ENCODE measurements around the gene ITPK1.

The ITPK1 gene

DNA sequence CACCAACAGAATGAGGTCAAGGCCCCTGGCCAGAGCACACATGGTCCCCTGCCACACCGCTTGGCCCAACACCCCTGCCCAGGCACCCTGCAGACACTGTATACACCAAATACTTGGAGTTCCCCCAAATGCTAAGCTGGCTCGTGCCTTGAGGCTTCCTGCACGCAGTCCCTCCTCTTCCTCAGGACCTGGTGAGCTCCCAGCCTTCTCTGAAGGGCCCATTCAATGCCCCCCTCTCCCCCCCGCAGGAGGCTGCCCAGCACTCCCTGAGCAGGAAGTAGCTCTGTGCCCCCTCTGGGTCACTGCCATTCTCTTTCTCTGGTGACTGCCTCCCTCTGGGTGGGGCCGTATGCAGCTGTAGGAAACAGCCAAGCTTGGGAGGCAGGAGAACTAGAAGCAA lies 75.3 kb downstream of the ITPK1 start:
- DNase-seq = no peak

DNA sequence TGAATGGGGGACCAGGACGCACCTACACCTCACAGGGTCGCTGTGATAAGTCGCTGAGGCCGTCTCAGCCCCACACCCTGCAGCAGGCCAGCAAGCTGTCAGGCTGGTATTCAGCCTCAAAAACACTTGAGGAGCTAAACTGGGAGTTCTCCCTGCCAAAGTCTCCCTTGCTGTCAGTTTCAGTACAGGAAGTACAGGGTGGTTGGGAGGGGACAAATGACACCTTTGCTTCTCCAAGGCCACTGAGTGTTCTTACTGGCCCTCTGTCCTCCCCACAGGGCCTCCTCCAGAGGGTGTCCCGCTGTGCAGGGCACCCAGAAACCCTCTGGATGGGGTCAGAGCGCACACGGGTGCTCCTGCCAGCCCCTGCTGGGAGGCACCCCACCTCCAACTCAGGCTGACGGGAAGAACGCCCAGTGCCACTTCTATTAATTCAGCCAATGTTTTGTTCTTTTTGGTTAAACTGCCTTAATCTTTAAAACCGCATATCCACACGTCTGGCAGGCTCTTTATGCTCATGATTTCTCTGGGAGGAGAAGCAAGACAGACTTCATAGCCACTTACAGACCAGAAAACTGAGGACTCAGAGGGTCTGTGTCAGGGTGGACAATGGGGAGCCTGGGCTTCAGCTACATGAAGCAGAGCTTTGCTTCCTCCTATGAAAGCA lies 75.9 kb downstream of the ITPK1 start:
- DNase-seq = no peak

DNA sequence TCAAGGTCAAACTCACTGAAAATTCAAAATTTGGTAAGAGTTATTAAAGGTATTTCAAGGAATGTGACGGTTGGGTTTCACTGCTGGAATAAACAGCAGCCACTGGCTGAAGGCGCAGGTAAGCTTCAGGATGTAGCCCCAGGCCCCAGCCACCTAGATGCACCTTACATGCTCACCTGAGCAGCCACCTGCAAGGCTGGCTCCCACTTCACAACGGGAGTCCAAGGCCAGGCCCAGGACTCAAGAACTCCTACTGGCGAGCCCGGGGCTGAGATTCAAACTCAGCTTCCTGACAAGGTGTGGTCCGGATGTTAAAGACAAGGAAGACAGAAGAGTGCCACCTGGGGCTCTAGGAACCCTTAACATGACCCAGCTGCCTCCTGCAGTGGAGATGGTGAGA lies 78.4 kb downstream of the ITPK1 start:
- no peak for DNase-seq

DNA sequence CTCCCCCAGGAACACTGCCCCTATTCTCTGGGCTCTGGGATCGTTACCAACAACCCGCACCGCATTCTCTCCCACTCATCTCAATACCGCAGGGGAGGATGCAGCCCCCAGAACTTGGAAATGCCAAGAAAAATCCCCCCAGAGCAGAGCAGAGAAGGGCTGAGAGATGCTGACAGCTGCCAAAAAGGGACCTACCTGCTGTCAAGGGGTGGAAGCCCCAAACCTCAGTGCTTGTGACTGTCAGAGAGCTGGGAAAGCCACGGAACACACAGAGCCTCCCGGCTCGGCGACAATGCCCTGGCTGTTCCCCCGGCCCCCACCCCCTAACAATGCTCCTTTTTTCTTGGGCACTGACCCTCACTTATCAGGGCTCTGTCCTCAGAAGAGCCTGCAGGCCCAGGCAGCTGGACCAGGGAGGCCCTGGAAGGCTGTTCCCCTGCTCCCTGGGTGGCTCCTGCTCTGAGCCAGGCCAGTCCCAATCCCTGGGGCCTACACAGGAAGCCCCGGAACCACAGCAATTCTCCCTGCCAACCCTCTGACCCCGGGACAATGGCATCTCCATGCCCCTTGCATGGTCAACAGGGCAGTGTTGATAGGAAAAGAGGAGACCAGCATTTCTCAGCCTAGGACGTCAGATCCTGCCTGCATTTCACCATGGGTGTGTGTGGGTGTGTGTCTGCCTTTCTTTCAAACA lies 78.9 kb downstream of the ITPK1 start:
- no peak for DNase-seq

DNA sequence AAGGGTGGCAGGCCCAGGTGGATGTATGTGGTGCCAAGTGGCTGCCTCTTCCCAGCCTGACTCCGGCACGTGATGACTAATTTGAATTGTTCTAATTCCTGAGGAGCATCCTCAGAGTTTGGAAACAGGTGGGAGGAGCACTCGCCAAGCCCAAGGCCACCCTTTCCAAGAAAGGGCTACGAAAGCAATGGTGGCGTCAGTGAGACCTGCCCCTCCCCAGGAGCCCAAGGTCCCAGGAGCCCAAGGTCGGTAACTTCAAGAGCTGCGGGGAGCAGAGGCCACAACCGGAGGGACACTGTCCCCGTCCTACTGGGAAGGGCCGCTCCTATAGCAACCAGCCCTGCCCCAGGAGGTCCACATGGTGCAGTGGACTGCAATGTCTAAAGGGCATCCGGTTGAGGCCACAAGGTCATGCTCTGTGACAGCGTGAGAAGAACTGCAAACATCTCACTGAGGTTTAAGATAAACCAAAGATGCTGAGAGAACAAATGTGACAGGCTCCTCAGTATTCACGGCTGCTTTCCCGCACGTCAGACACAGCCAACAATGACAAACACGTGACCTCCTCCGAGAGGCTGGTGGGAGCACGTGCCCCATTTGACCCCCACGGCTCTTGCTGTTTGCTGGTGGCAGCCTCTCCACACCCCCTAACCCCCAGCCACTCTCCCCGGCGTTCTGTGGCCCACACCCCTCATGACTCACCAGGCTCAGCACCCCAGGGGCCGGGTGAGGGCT lies 79.6 kb downstream of the ITPK1 start:
- no peak for DNase-seq

DNA sequence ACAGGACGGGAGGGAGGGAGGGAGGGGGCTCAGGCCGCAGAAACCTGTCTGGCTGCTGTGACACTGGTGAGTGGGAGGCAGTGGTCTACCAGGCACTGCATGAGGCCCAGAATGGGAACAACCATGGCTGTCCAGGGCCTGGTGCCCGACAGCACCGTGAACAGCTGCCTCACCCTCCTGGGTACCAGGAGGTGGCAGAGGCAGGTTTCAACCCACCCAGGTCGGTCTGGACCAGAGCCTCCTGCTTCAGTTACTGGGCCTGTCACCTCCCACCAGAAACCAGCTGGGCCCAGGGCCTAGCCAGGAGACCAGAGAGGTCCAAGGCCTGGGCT lies 80.2 kb downstream of the ITPK1 start:
- no peak for DNase-seq

DNA sequence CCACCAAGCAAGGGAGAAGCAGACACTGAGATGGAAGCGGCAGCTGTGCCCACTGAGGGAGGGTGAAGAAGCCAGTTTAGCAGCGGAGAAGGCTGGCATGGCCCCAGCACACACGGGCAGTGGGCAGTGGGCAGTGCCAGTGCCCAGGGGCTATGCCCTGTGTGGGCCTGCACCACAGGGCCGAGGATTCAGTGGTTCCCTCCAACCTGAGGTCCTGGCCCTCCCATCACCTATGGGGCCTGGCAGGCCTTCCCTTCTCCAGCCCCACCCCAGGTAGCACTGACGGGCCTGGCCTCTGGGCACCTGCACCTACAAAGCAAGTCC lies 81.1 kb downstream of the ITPK1 start:
- DNase-seq = no peak

DNA sequence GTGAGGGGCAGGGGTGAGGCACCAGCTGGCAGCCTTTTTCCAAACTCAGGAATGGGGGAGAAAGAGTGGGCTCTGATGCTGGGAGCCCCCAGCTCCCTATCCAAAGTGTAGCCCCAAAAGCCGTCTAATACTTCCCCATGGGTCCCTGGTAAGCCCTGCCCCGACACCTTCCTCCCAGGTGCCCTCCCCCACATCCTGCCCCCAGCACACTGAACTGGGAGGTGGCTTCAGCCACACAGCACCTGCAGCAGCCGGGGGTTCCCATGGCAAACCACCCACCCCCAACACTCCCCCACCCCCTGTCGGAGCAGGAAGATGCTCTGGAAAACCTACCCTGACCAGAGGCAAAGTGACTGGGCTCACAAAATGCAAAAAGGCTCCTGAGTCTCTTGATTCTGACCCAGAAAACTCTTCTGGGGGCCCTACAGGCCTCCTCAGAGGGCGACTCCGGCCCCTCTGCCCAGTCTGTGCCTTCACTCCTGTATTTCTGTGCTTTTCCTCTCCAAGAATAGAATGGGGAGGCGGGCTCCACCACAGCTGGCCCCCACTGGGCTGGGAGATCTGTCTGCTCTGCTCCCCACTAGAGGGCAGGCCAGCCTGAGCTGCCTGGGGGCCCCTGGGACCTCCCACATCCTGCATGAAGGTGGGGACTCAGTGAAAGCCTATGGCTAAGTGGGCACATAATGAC lies 81.6 kb downstream of the ITPK1 start:
- DNase-seq = peak; percentile 14

DNA sequence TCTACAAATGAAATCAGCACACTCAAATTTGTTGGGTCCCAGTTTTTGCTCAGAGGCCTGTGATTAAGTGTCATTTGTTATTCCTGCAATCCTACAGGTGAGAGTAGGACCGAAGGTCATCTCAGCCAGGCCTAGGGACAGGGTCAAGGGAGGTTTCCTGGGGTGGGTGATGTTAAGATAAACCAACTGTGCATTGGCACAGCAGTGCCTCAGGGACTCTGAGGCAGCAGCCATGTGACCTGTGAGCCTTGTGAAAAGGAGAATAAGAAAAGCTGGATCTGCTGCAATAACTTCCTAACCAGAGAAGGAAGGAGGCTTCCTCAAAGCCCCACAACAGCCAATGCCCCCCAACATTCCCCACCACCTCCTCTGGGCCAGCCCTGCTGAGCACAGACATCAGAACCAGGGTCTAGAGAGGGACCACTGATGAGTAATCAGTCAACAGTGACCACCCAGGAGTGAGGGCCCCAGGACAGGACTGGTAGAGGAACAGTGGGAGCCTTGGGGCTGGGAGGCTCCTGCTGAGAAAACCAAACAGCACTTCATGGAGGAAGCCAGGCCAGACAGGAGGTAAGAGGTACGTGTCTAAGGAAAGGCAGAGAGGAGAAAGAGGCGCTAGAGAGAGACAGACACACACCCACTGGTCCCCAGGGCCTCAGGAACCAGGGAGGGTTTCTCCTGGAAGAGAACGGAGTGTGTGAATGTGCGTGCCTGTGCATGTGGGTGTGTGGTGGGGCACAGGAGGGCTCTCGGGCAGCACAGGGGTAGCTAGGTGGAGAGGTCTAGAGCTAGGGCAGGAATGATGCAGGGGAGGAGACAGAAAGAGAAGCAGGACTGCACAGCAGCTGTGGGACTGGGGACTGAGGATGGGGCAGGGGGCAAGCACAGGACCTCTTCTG lies 82.4 kb downstream of the ITPK1 start:
- DNase-seq = no peak

DNA sequence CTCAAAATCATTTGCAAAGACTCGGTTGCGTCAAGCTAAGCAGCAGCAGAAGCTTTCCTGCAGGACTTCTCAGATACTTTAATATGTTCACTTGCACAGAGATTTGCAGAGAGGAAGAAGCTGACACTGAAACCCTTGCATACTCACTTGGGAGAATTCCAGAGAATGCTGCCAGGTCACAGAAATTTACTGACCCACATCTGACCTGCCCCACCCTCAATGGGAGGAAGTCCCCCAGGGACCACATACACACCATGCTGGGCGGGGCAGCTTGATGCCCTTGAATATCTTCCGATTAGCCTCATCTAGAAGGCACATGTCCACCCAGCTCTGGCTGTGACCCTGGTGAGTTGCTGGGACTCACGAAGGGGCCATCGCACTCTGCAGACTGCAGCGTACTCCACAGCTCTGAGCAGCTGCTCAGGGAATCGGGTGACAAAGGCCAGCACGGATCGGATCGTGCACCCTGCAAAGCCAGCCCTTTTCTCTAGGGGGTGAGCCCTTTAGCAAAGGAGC lies 83.2 kb downstream of the ITPK1 start:
- no peak for DNase-seq

DNA sequence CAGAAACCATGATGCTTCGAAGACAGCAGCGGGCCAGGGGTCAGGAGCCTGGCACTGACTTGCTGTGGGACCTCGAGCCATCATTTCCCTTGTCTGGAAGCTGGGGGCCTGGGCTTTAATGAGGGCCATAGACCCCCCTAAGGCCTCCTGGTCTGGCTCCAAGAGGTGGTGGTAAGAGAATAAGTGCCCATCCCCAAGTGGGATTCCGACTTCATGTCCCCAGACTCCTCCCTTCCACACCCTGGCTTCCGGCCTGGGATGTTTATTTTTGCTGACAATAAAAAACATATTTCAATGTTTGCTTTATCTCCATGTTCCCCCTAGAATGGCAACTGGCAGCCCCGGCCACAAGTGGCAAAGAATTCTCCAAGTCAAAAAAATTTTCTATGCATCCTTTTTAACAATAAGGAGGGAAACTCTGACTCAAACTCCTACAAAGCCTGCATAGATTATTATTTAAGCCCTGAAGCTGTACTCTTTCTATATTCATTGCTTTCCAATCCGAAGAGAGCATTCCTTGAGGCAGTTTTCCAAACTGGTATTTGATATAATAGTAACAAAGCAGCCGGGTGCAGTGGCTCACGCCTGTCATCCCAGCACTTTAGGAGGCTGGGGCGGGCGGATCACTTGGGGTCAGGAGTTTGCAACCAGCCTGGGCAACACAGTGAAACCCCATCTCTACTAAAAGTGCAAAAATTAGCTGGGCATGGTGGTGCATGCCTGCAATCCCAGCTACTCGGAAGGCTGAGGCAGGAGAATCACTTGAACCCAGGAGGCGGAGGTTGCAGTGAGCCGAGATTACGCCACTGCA lies 84.0 kb downstream of the ITPK1 start:
- DNase-seq = no peak

DNA sequence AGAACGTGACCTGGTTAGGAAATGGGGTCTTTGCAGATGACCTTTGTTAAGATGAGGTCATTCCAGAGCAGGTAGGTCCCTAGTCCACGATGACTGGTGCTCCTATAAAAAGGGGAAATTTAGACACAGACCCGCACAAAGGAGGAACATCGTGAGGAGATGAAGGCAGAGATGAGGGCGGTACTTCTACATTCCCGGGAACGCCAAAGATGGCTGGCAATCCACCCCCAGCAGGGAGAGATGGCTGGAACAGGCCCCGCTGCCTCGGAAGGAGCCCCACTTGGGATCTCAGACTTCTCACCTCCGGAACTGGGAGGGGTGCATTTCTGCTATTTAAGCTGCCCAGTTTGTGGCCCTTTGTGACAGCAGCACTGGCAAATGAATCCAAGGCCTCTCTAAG lies 85.0 kb downstream of the ITPK1 start:
- DNase-seq = no peak

DNA sequence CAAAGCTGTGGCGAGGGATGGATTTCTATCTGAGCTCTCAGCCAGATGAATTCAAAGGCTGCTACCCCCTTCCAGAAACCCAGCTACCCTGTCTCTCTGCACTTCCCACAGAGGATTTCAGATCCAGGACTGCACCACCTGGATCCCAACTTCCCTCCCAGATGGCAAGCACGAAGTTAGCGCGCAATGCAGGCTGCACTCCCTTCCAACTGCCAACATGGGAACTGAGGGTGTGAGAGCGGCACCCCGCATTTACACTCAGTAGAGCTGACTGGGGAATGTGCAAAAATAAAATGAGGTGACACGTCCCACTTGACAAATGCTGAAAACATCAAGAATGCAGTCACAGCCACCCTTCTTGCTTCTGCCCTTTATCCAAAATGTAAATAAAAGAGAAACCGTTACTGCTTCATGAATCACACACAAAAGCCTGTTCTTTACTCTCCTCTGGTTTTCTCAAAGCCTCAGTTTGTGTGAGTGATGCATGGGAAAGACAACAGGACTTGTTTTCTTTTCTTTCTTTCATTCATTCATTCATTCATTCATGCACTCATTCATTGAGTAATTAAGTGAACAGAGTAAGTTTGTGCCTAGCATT lies 85.7 kb downstream of the ITPK1 start:
- DNase-seq = no peak

DNA sequence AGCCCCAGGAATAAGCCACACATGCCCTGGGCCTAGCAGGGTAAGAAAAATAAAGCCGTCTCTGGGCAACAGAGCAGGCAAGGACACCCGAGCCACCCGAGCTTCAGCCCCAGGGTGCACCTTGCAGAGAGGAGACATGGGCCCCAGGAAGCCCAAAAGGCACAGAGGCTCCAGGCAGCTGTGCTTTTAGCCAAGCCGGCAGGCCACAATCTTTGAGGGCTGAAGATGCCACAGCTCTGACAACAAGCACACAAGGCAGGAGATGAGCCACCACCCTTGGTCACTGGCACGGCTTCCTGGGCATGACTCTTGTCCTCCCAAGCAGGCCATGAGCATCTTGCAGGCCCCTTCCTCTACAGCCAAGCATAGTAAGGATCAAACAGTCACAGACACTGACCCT lies 86.3 kb downstream of the ITPK1 start:
- no peak for DNase-seq

DNA sequence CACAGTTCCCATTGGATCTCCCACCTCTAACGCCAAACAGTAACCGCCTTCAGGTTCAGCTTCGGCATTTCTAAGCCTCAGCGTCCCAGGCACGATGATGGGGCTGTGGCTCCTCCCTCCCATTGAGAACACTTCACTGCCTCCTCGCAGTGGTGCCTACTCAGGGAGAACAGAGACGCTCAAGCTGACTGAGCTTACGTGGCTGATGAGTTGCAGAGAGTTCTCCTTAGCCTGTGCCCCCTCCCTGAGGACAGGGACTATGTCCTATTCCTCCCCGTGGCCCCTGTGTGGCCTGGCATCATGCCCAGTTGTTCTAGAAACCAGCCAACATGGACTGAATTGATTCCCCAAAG lies 87.0 kb downstream of the ITPK1 start:
- no peak for DNase-seq

DNA sequence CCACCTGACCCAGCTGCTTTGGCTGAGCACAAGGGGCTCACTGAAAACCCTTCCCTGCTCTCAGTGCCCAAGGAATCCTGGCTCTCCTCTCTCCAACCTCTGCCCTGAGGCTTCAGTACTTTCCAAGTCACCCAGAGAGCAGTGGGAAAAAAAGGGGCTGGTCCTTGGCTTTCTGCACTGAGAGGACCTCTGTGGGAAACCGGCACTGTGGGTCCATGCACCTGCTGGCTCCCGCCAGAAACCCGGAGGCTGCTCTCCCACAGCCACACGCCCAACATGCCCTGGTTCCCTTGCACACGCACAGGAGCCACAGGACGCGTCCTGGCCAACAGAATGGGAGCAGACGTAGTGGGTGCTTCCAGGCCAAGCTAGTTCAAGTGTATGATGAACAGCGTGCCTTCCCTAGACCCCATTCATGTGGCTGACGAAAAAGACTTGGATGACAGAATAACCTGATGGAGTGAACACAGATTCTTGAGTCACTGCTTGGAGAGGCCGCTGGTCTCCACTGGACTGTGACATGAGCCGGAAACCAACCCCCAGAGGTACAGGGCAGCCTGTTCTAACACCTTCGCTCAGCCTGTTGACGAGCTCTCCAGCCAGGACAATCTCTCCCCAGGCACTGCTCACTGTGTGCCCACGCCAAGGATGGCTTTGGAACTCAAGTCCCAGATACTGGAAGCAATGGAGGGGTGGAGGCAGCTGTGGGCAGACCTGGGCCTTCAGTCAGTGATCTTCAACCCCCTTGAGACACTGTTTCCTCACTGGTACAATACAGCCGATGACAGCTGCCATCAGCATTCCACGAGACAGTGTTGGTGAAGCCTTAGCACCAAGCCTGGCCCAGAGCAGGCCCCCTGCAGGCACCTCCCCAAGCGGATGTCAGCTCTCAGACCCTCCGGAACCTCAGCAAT lies 87.7 kb downstream of the ITPK1 start:
- no peak for DNase-seq

DNA sequence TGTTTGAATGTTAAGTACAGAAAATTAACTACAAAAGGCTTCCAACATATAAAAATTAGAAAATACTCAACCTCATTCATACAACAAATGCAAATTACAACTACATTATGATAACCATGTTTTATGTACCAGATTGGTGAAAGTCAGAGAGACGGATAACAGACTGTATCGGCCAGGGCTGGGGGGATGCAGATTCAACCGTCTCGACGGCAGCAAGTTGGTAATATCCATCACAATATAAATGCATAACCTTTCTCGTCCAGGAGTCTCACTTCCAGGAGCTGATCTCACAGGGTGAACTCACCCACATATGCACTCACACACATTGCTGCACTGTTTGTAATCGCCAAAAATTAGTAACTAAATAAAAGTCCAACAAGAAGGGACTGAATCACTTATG lies 89.4 kb downstream of the ITPK1 start:
- no peak for DNase-seq

DNA sequence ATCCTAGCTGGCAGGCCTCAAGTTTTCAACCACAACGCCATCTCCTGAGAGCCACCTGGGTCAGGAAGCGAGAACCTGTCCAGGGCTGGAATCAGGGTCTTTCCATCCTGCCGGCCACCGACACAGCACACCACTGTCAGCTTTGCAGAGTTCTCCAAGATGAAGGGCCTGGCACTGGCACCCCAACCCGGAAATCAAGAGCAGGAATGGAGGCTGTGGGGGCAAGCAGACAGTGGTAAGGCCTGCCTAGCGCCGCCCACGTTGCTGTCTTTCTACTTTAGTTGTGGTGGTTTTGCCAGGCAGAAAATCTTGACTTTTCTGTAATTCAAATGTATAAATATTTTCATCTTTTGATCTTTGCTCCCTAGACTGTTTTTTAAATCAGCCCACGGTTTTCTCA lies 90.7 kb downstream of the ITPK1 start:
- no peak for DNase-seq

DNA sequence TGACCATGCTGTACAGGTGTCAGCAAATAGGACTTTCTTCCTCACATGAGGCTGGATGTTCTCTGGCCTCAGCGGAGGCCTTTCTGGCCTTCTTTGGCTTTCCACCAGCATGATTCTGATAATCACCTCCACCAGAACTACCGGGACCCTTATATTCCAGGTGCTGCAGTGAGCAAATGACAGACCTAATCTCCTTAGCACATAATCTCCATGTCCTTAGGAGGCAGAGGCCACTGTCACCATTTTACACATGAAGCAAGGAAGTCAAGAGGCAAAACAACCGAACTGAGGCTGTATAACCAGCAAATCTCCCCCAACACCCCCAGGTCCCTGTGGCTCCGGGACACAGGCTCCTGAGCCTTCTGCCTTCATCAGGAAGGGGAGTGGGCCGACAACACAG lies 91.2 kb downstream of the ITPK1 start:
- no peak for DNase-seq

DNA sequence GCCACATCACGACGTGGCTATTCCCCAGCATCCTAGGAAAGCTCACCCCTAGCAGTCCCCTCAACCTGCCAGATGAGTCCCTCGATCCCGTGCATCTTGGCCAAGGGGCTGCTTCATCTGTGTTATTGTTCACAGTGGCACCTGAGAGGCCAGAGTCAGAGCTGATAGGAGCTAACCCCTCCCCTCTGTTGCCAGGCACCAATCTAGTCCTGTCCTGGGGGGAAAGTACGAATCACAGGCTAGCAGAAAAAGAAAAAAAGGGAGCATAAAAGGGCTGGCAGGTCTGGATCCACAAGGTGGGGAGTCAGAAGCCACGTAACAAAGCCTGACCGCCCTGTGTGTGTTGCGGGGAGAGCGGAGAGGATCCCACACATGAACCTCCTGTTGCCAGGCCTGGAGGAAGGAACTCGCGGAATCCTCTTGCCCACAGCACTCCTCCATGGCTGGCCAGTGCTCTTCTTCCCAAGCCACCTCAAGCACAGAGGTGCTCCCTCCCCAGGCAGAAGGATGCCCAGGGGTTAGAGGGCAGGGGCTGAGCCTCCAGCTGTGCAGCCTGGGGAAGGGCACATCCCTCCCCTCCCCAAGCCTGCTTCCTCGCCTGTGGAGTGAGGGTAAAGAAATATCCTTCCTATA lies 91.8 kb downstream of the ITPK1 start:
- no peak for DNase-seq
